H1 (cell line): ENCODE results near the gene CAMTA1. TPM values are rescaled to one million over a fixed set of nuclear protein-coding genes. Genes with fewer than 3 reads are reported as not detected.

ENCODE experiments used
- CTCF ChIA-PET: fragments of 300-600 bp; sonication (Branson Sonifier 250); formaldehyde crosslinking; loops from one replicate; lab custom pipeline; 2021; ENCODE audit not compliant: partially characterized antibody; lab: Charles Lee
- POLR2A ChIA-PET: fragments of 300-600 bp; sonication (Branson Sonifier 250); formaldehyde crosslinking; loops from one replicate; lab custom pipeline; 2021; ENCODE audit warnings: inconsistent platforms; ENCODE audit not compliant: partially characterized antibody; lab: Charles Lee
- DNase-seq, 2 experiments: peaks; one replicate each; pipeline versions ENCODE4 v3.0.0 to v3.0.0-alpha.2; 2010 to 2022; ENCODE audit warnings: low spot score in 2 of 2, low read depth in 1 of 2, mixed read lengths in 1 of 2
- FAIRE-seq: peaks from 2 replicates; lab custom pipeline; 2011; peaks lifted over from hg19 to GRCh38; lab: Jason Lieb, UNC
- H2AFZ ChIP-seq: 2 replicates; pipeline ENCODE4 v1.8.1; 2012; ENCODE audit warnings: low read length, inconsistent platforms
- H2AK5ac ChIP-seq: 2 replicates; pipeline ENCODE4 v1.6.1; 2013; ENCODE audit warnings: low read depth, low read length
- H2BK120ac ChIP-seq: replicated peaks from 2 replicates; pipeline ENCODE3; 2013; ENCODE audit warnings: low read depth, low read length, inconsistent platforms
- H2BK12ac ChIP-seq: 2 replicates; pipeline ENCODE4 v1.6.1; 2013; ENCODE audit warnings: low read depth, low read length
- H2BK15ac ChIP-seq: 2 replicates; pipeline ENCODE4 v1.6.1; 2013; ENCODE audit warnings: low read length
- H2BK20ac ChIP-seq: 2 replicates; pipeline ENCODE4 v1.6.1; 2013; ENCODE audit warnings: low read length
- H2BK5ac ChIP-seq: 2 replicates; pipeline ENCODE4 v1.6.1; 2013; ENCODE audit warnings: low read depth, low read length
- H3K14ac ChIP-seq: 2 replicates; pipeline ENCODE4 v1.6.1; 2013; ENCODE audit warnings: inconsistent platforms; ENCODE audit not compliant: insufficient read length
- H3K18ac ChIP-seq: 2 replicates; pipeline ENCODE4 v1.6.1; 2013; ENCODE audit warnings: low read length; ENCODE audit errors: extremely low read depth
- H3K23ac ChIP-seq: 2 replicates; pipeline ENCODE4 v1.6.1; 2013; ENCODE audit warnings: inconsistent platforms; ENCODE audit not compliant: insufficient read length
- H3K23me2 ChIP-seq: 2 replicates; pipeline ENCODE4 v1.6.1; 2013; ENCODE audit warnings: low read depth, low read length
- H3K27ac ChIP-seq: 2 replicates; pipeline ENCODE4 v1.6.1; 2011; ENCODE audit warnings: low read depth, low read length, inconsistent platforms
- H3K27me3 ChIP-seq, 4 experiments: replicated peaks in 1 of 4; 1 replicate in 1 of 4; 2 replicates in 3 of 4; pipeline versions ENCODE4 v1.6.1 to v1.8.1; 2011 to 2013; ENCODE audit warnings: low read length in 3 of 4, mild to moderate bottlenecking in 3 of 4, inconsistent platforms in 2 of 4, mixed read lengths in 2 of 4, moderate library complexity in 1 of 4; ENCODE audit not compliant: control insufficient read depth in 3 of 4, insufficient read depth in 3 of 4; ENCODE audit errors: extremely low read depth in 1 of 4
- H3K36me3 ChIP-seq, 4 experiments: 2 replicates each; pipeline versions ENCODE4 v1.6.1 to v1.8.1; 2011 to 2013; ENCODE audit warnings: mild to moderate bottlenecking in 4 of 4, low read length in 3 of 4, moderate library complexity in 2 of 4, control low read depth in 1 of 4, inconsistent platforms in 1 of 4; ENCODE audit not compliant: insufficient read depth in 4 of 4, control insufficient read depth in 2 of 4
- H3K4ac ChIP-seq: replicated peaks from 2 replicates; pipeline ENCODE3; 2013; ENCODE audit warnings: low read length, low read depth, mixed read lengths, inconsistent platforms; ENCODE audit not compliant: insufficient read length
- H3K4me1 ChIP-seq, 4 experiments: replicated peaks in 1 of 4; 1 replicate in 1 of 4; 2 replicates in 3 of 4; pipeline versions ENCODE4 v1.6.1 to v1.8.1; 2011 to 2013; ENCODE audit warnings: low read length in 3 of 4, inconsistent platforms in 2 of 4, mixed read lengths in 1 of 4; ENCODE audit not compliant: insufficient read depth in 4 of 4, control insufficient read depth in 3 of 4
- H3K4me2 ChIP-seq, 2 experiments: 2 replicates each; pipeline versions ENCODE4 v1.6.1 to v1.8.1; 2011 to 2013; ENCODE audit warnings: low read depth in 2 of 2, low read length in 2 of 2, control low read depth in 1 of 2, inconsistent platforms in 1 of 2, mild to moderate bottlenecking in 1 of 2; ENCODE audit not compliant: insufficient read depth in 1 of 2
- H3K4me3 ChIP-seq, 4 experiments: fragments of 200-600, 300-600 bp in 1 of 4; sonication (generic), shearing (Covaris generic), sonication (Bioruptor Twin) in 1 of 4; 2 replicates each; pipeline versions ENCODE4 v1.5.1 to v1.8.1; 2011 to 2016; ENCODE audit warnings: low read length in 4 of 4, low read depth in 3 of 4, control low read depth in 2 of 4, inconsistent platforms in 2 of 4, mild to moderate bottlenecking in 2 of 4, mixed read lengths in 1 of 4, moderate library complexity in 1 of 4; ENCODE audit not compliant: insufficient read depth in 2 of 4; ENCODE audit errors: extremely low read depth in 1 of 4
- H3K56ac ChIP-seq: replicated peaks from 2 replicates; pipeline ENCODE3; 2013; ENCODE audit warnings: low read depth, mild to moderate bottlenecking, mixed read lengths, low read length, inconsistent platforms; ENCODE audit not compliant: insufficient read length
- H3K79me1 ChIP-seq: 2 replicates; pipeline ENCODE4 v1.6.1; 2013; ENCODE audit warnings: low read depth, low read length, control low read depth
- H3K79me2 ChIP-seq, 2 experiments: 2 replicates each; pipeline versions ENCODE4 v1.6.1 to v1.8.1; 2012 to 2013; ENCODE audit warnings: low read length in 2 of 2, mild to moderate bottlenecking in 2 of 2, inconsistent platforms in 1 of 2; ENCODE audit not compliant: insufficient read depth in 2 of 2, control insufficient read depth in 1 of 2
- H3K9ac ChIP-seq, 4 experiments: replicated peaks in 1 of 4; 1 replicate in 1 of 4; 2 replicates in 3 of 4; pipeline versions ENCODE4 v1.6.1 to v1.8.1; 2011 to 2013; ENCODE audit warnings: low read depth in 3 of 4, low read length in 3 of 4, control low read depth in 2 of 4, mild to moderate bottlenecking in 2 of 4, moderate library complexity in 2 of 4, inconsistent platforms in 1 of 4; ENCODE audit errors: extremely low read depth in 1 of 4
- H3K9me3 ChIP-seq, 2 experiments: 2 replicates each; pipeline versions ENCODE4 v1.6.1 to v1.8.1; 2012 to 2013; ENCODE audit warnings: mild to moderate bottlenecking in 2 of 2, moderate library complexity in 2 of 2, control low read depth in 1 of 2, inconsistent platforms in 1 of 2, low read depth in 1 of 2, low read length in 1 of 2, mixed read lengths in 1 of 2; ENCODE audit not compliant: insufficient read depth in 2 of 2
- H4K20me1 ChIP-seq, 2 experiments: replicated peaks in 1 of 2; 2 replicates each; pipeline versions ENCODE3 to v1.8.1; 2011 to 2013; ENCODE audit warnings: inconsistent platforms in 2 of 2, low read length in 2 of 2, mild to moderate bottlenecking in 1 of 2; ENCODE audit not compliant: insufficient read depth in 2 of 2, control insufficient read depth in 1 of 2
- H4K5ac ChIP-seq: 2 replicates; pipeline ENCODE4 v1.6.1; 2013; ENCODE audit warnings: low read length, low read depth, mixed read lengths, inconsistent platforms; ENCODE audit not compliant: insufficient read length
- H4K8ac ChIP-seq: 2 replicates; pipeline ENCODE4 v1.8.0; 2013; ENCODE audit warnings: mild to moderate bottlenecking, moderate library complexity, low read length, inconsistent platforms; ENCODE audit not compliant: insufficient read depth; ENCODE audit errors: extremely low read depth
- H4K91ac ChIP-seq: replicated peaks from 2 replicates; pipeline ENCODE3; 2013; ENCODE audit warnings: low read length, mixed read lengths, inconsistent platforms; ENCODE audit not compliant: insufficient read length
- CHD2 ChIP-seq: IDR thresholded peaks from 2 replicates; pipeline ENCODE4 v1.6.1; 2012; ENCODE audit warnings: low read length, improper control_type of control experiment
- EGR1 ChIP-seq: IDR thresholded peaks from 2 replicates; pipeline ENCODE4 v1.6.1; 2011; ENCODE audit warnings: low read depth, low read length, borderline replicate concordance
- HDAC6 ChIP-seq: IDR thresholded peaks from one replicate; pipeline ENCODE4 v1.7.1; 2012; ENCODE audit warnings: low read depth, mild to moderate bottlenecking, inconsistent platforms, low read length, moderate library complexity
- POLR2A ChIP-seq, 2 experiments: IDR thresholded peaks; 1 replicate in 1 of 2; 2 replicates in 1 of 2; pipeline ENCODE4 v1.6.1; 2011; ENCODE audit warnings: low read depth in 2 of 2, low read length in 2 of 2, mild to moderate bottlenecking in 2 of 2; ENCODE audit errors: control extremely low read depth in 1 of 2
- POLR2AphosphoS5 ChIP-seq: IDR thresholded peaks from 2 replicates; pipeline ENCODE4 v1.6.1; 2011; ENCODE audit warnings: low read depth, low read length
- RXRA ChIP-seq: IDR thresholded peaks from 2 replicates; pipeline ENCODE4 v1.6.1; 2011; ENCODE audit warnings: low read depth, mild to moderate bottlenecking, low read length, moderate library complexity; ENCODE audit not compliant: insufficient read depth
- TAF7 ChIP-seq: optimal IDR thresholded peaks from 2 replicates; pipeline ENCODE3; 2011; ENCODE audit warnings: low read depth, mild to moderate bottlenecking, inconsistent platforms, low read length, moderate library complexity, borderline replicate concordance
- WGBS, 2 experiments: shearing (Covaris generic) in 1 of 2; methylation state at CpG; one replicate each; pipeline versions ENCODE4 v1.1.6 to v1.1.7; 2013 to 2015; ENCODE audit warnings: low lambda C conversion rate in 2 of 2, mixed read lengths in 2 of 2, inconsistent platforms in 1 of 2, low coverage in 1 of 2, missing lambda C conversion rate in 1 of 2; ENCODE audit not compliant: insufficient replicate concordance in 2 of 2, insufficient coverage in 1 of 2, insufficient read length in 1 of 2; ENCODE audit errors: extremely low coverage in 1 of 2, missing lambda C conversion rate in 1 of 2; 5-methylcytosine and 5-hydroxymethylcytosine counted together
- polyA plus RNA-seq, 7 experiments: library from polyadenylated mRNA; depleted of rRNA in 3 of 7; stranded (reverse) in 5 of 7; unstranded in 2 of 7; fragments of >200 nt in 5 of 7; fragments of 200-250 nt in 2 of 7; gene quantifications; 1 replicate in 5 of 7; 2 replicates in 1 of 7; 4 replicates in 1 of 7; pipeline versions ENCODE4 v1.2.1 to v1.2.3, GENCODE V29; 2011 to 2013; ENCODE audit warnings: missing spikeins in 2 of 7, mixed read lengths in 2 of 7
- total RNA-seq: library from RNA; stranded (reverse); fragmentation: NEBNext Ultra II Directional; extraction: Animal tissue kit (Norgen Biotek cat#: 25700); gene quantifications from 2 replicates; pipeline ENCODE4 v1.2.1, GENCODE V29; 2021

Gene CAMTA1
- total and polyA plus RNA-seq, 2 of the 8 experiments (the other 6 are each of a cell fraction or from before 2014, with no cell fraction given), result 65.0 to 119 TPM

DNA sequence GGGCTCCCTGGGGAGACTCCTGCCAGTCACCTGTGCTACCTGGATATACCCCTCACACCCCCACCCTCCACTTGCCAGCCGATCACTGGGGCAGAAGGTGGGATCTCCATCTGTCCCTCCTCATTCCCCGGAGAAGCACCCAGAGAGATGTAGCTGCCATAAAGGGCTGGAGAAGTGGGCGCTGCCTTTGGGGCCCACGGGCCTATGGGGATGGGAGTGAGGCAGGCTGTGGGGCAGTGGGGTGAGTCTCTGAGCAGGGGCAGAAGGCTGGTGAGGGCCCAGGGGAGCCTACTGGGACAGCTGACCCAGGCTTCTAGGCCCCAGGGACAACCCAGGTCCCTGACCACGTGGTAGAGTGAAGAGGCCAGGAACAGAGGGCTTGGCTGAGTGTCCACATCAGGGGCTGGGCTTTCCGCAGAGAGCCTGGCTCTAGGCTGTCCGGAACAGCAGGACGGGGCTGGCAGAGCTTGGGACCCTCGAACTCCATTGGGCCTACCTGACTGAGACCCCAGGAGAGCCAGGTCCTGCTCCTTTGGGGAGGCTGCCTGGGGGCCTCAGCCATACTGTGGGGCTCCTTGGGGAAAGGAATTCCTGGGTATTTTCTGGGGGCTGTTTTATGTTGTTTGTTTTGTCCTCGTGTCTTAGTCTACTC, 780.0 kb downstream of the CAMTA1 start:
- H2BK15ac ChIP-seq, result no peak overlapping the region
- CTCF ChIA-PET, result interaction anchor here (1.1 to 1.8 kb wide), 2 partner anchors 10 to 91 kb away, joined by 3 to 6 read pairs; no protein-coding TSS in a partner anchor

More for the DNA sequence above, 780.0 kb downstream of the CAMTA1 start:
- Histone ChIP-seq H3K23me2 (peaks cover 18% of the 10 kb centered on the region; the same call in 1 of the 2 replicates), H3K27ac (no peak overlapping the region), H3K18ac (no peak overlapping the region), H3K4ac (no peak overlapping the region), H3K36me3 (no peaks in the 10 kb centered on the region), H3K4me3 (no peak overlapping the region), H4K8ac (no peak overlapping the region), H2AK5ac (no peak overlapping the region), H3K23ac (no peak overlapping the region), H4K91ac (no peak overlapping the region), H2BK5ac (no peak overlapping the region), H2BK12ac (no peak overlapping the region), H3K9me3 (peaks cover 0 to 20% of the 10 kb centered on the region in 2 experiments; a peak in 1 of 4 replicates), H3K9ac (no peak overlapping the region), H2AFZ (no peak overlapping the region), H3K14ac (no peak overlapping the region)
- no peak for FAIRE-seq
- POLR2A ChIA-PET, result interaction anchor here (0.6 kb wide), 1 partner anchor 145 kb away, joined by 3 read pairs; no protein-coding TSS in a partner anchor
- no peak for TF ChIP-seq HDAC6
- TF ChIP-seq CHD2, result no peak
- no peak for TF ChIP-seq RXRA
- no peak for TF ChIP-seq POLR2A (IDR thresholded peaks at IDR 0.05; ENCODE audit: control extremely low read depth in 1 of 2, low read depth in 2 of 2, low read length in 2 of 2)
- TF ChIP-seq TAF7, result no peak
- TF ChIP-seq EGR1, result no peak
- no peak for TF ChIP-seq POLR2AphosphoS5
- TF ChIP-seq, all 59 proteins: peak for 0
- 84% methylated on average over 10 of the region's 10 CpGs; no CpG with 5 or more reads in 1 of the 2 experiments for WGBS, 2 experiments
- Histone ChIP-seq H3K4me2 (no peak overlapping the region), H3K79me1 (no peaks in the 10 kb centered on the region), H3K27me3 (no peaks in the 10 kb centered on the region; a peak in 2 of 7 replicates), H4K20me1 (peaks cover 0 to 12% of the 10 kb centered on the region in 2 experiments), H2BK20ac (no peak overlapping the region), H3K79me2 (no peaks in the 10 kb centered on the region), H2BK120ac (no peak overlapping the region), H3K56ac (no peak overlapping the region), H3K4me1 (peaks cover 0 to 1% (median 0%) of the 10 kb centered on the region in 4 experiments; a peak in 2 of 7 replicates), H4K5ac (no peak overlapping the region)
- DNase-seq, result no peak
